DND-41 (cell line): ENCODE measurements around the gene ANK3.

ENCODE experiments used
- ATAC-seq: fragments of 200-7000 bp; cut with Tn5 transposase; 3 replicates; pipeline ENCODE4 v1.9.1; 2021; ENCODE audit warnings: low read depth; ENCODE audit not compliant: insufficient read depth
- DNase-seq: peaks from one replicate; pipeline ENCODE4 v3.0.0-alpha.2; 2020
- H2AFZ ChIP-seq: 2 replicates; pipeline ENCODE4 v1.6.0; 2012; ENCODE audit warnings: low read depth, low read length
- H3K27ac ChIP-seq: 2 replicates; pipeline ENCODE4 v1.5.1; 2012; ENCODE audit warnings: low read length, inconsistent platforms
- H3K27me3 ChIP-seq: fragments of 200-600 bp; sonication (generic); 2 replicates; pipeline ENCODE4 v1.6.0; 2012; ENCODE audit warnings: low read length, mild to moderate bottlenecking, inconsistent platforms; ENCODE audit not compliant: insufficient read depth, poor library complexity
- H3K36me3 ChIP-seq: 2 replicates; pipeline ENCODE4 v1.5.1; 2012; ENCODE audit warnings: low read length, inconsistent platforms; ENCODE audit not compliant: insufficient read depth
- H3K4me1 ChIP-seq: 2 replicates; pipeline ENCODE4 v1.5.1; 2012; ENCODE audit warnings: mild to moderate bottlenecking, low read length; ENCODE audit not compliant: insufficient read depth
- H3K4me2 ChIP-seq: 2 replicates; pipeline ENCODE4 v1.6.0; 2012; ENCODE audit warnings: mild to moderate bottlenecking, moderate library complexity, low read length, inconsistent platforms; ENCODE audit not compliant: insufficient read depth
- H3K4me3 ChIP-seq, 2 experiments: fragments of 200-600 bp in 1 of 2; shearing (Covaris generic) in 1 of 2; 2 replicates each; pipeline ENCODE4 v1.5.1; 2012 to 2016; ENCODE audit warnings: inconsistent platforms in 2 of 2, low read length in 2 of 2, mild to moderate bottlenecking in 2 of 2, low read depth in 1 of 2, moderate library complexity in 1 of 2
- H3K79me2 ChIP-seq: 2 replicates; pipeline ENCODE4 v1.6.0; 2012; ENCODE audit warnings: low read length, inconsistent platforms; ENCODE audit not compliant: insufficient read depth
- H3K9ac ChIP-seq: 2 replicates; pipeline ENCODE4 v1.6.0; 2012; ENCODE audit warnings: low read depth, mild to moderate bottlenecking, inconsistent platforms, low read length, moderate library complexity
- H3K9me3 ChIP-seq: 2 replicates; pipeline ENCODE4 v1.5.1; 2012; ENCODE audit warnings: low read length, moderate library complexity, mild to moderate bottlenecking, inconsistent platforms; ENCODE audit not compliant: insufficient read depth, severe bottlenecking
- H4K20me1 ChIP-seq: 2 replicates; pipeline ENCODE4 v1.6.0; 2012; ENCODE audit warnings: low read length; ENCODE audit not compliant: insufficient read depth
- CTCF ChIP-seq: IDR thresholded peaks from 2 replicates; pipeline ENCODE4 v1.5.1; 2012; ENCODE audit warnings: borderline replicate concordance, low read length, moderate library complexity, mild to moderate bottlenecking; ENCODE audit not compliant: poor library complexity, severe bottlenecking; ENCODE audit errors: extremely low read depth
- EZH2 ChIP-seq: IDR thresholded peaks from 3 replicates; pipeline ENCODE4 v1.6.1; 2012; ENCODE audit warnings: borderline replicate concordance, low read depth, mild to moderate bottlenecking, moderate library complexity, low read length, inconsistent platforms; ENCODE audit not compliant: severe bottlenecking

Gene ANK3

GRCh38 chr10:60098677-60099601 is 290.7 kb downstream of the ANK3 start:
- Histone ChIP-seq H3K9me3 (no peaks in the 10 kb centered on the region), H3K27me3 (no peaks in the 10 kb centered on the region), H3K36me3 (no peaks in the 10 kb centered on the region), H3K9ac (no peak overlapping the region), H3K79me2 (no peaks in the 10 kb centered on the region), H3K4me2 (no peak overlapping the region), H4K20me1 (no peaks in the 10 kb centered on the region), H2AFZ (no peak overlapping the region), H3K4me1 (no peaks in the 10 kb centered on the region), H3K4me3 (no peak overlapping the region), H3K27ac (no peak overlapping the region)
- ATAC-seq (no peak), DNase-seq (peak; percentile 4)
- TF ChIP-seq CTCF (peak; percentile 32), EZH2 (no peak)

GRCh38 chr10:60096761-60097513 is 292.7 kb downstream of the ANK3 start:
- H3K9me3 ChIP-seq, result no peaks in the 10 kb centered on the region
- no peak overlapping the region for H3K4me2 ChIP-seq
- no peak overlapping the region for H3K9ac ChIP-seq
- H4K20me1 ChIP-seq, result no peaks in the 10 kb centered on the region
- no peaks in the 10 kb centered on the region for H3K79me2 ChIP-seq
- H2AFZ ChIP-seq, result no peak overlapping the region
- H3K27me3 ChIP-seq, result no peaks in the 10 kb centered on the region
- no peak for TF ChIP-seq CTCF
- TF ChIP-seq EZH2, result no peak
- ATAC-seq (no peak), DNase-seq (no peak)
- H3K4me1 ChIP-seq, result no peaks in the 10 kb centered on the region
- H3K36me3 ChIP-seq, result no peaks in the 10 kb centered on the region
- no peak overlapping the region for H3K27ac ChIP-seq
- no peak overlapping the region for H3K4me3 ChIP-seq

- Histone ChIP-seq H2AFZ (no peak overlapping the region), H3K27me3 (no peaks in the 10 kb centered on the region), H3K9ac (no peak overlapping the region), H3K9me3 (no peaks in the 10 kb centered on the region), H3K27ac (no peak overlapping the region), H3K79me2 (no peaks in the 10 kb centered on the region), H3K4me3 (no peak overlapping the region), H3K4me1 (no peaks in the 10 kb centered on the region), H4K20me1 (no peaks in the 10 kb centered on the region), H3K36me3 (no peaks in the 10 kb centered on the region), H3K4me2 (no peak overlapping the region)
- no peak for ATAC-seq
- no peak for DNase-seq
- TF ChIP-seq EZH2 (no peak), CTCF (no peak)
Observed at GRCh38 chr10:60093317-60093716, 296.4 kb downstream of the ANK3 start.
